K562 (cell line): ENCODE data around the gene ASCL2. TPM values are rescaled to one million over a fixed set of nuclear protein-coding genes. Genes with fewer than 3 reads are reported as not detected.

Source experiments
- ATAC-seq: fragments of 200-7000 bp; cut with Tn5 transposase; 3 replicates; pipeline ENCODE4 v1.9.1; 2020; ENCODE audit warnings: moderate library complexity
- BruUV-seq: library from RNA; stranded (reverse); fragments of 400-500 nt; replicated peaks from 2 replicates; lab custom pipeline; 2021; lab: Mats Ljungman, UMichigan
- CTCF ChIA-PET: fragments of 300-600 bp; formaldehyde crosslinking; extraction: SDS; loops from one replicate; lab custom pipeline; 2021; ENCODE audit warnings: low intra/inter-chr PET ratio; lab: Yijun Ruan, JAX
- POLR2A ChIA-PET: fragments of 300-600, 350-650 bp; sonication (Branson Sonifier 250); formaldehyde crosslinking; extraction: SDS; loops from one replicate; lab custom pipeline; 2021; ENCODE audit warnings: antibody characterized with exemption, inconsistent platforms; lab: Yijun Ruan, JAX
- DNase-seq, 4 experiments: peaks; one replicate each; pipeline versions ENCODE4 v3.0.0 to v3.0.0-alpha.2; 2011 to 2018; ENCODE audit warnings: low spot score in 3 of 4, mixed read lengths in 3 of 4; ENCODE audit errors: extremely low read depth in 1 of 4
- FAIRE-seq: peaks from 2 replicates; lab custom pipeline; 2011; peaks lifted over from hg19 to GRCh38; lab: Jason Lieb, UNC
- H2AFZ ChIP-seq: 2 replicates; pipeline ENCODE4 v1.6.0; 2011; ENCODE audit warnings: low read depth, low read length, control low read depth, inconsistent platforms
- H3K27ac ChIP-seq: fragments of 200-600 bp; 3 replicates; pipeline ENCODE4 v1.8.0; 2011; ENCODE audit warnings: low read depth, mild to moderate bottlenecking, control low read depth, inconsistent platforms, low read length, moderate library complexity, mixed read lengths; ENCODE audit errors: extremely low read depth
- H3K27me3 ChIP-seq, 2 experiments: fragments of 300-600 bp in 1 of 2; 2 replicates in 1 of 2; 3 replicates in 1 of 2; pipeline versions ENCODE4 v1.6.0 to v1.8.0; 2011; ENCODE audit warnings: inconsistent platforms in 2 of 2, low read length in 2 of 2, mild to moderate bottlenecking in 1 of 2, mixed read lengths in 1 of 2, moderate library complexity in 1 of 2; ENCODE audit not compliant: control insufficient read depth in 2 of 2, insufficient read depth in 2 of 2
- H3K36me3 ChIP-seq: fragments of 300-600 bp; 3 replicates; pipeline ENCODE4 v1.8.0; 2011; ENCODE audit warnings: mild to moderate bottlenecking, low read length, inconsistent platforms; ENCODE audit not compliant: control insufficient read depth, insufficient read depth
- H3K4me1 ChIP-seq, 2 experiments: fragments of 200-600 bp in 1 of 2; replicated peaks in 1 of 2; 2 replicates in 1 of 2; 3 replicates in 1 of 2; pipeline versions ENCODE4 v1.5.1 to v1.8.0; 2011; ENCODE audit warnings: inconsistent platforms in 2 of 2, low read length in 2 of 2, mild to moderate bottlenecking in 1 of 2, mixed read lengths in 1 of 2, moderate library complexity in 1 of 2; ENCODE audit not compliant: control insufficient read depth in 2 of 2, insufficient read depth in 2 of 2
- H3K4me2 ChIP-seq: 2 replicates; pipeline ENCODE4 v1.6.1; 2011; ENCODE audit warnings: low read length, control low read depth, inconsistent platforms, mixed read lengths; ENCODE audit not compliant: insufficient read depth
- H3K4me3 ChIP-seq: fragments of 200-600 bp; sonication (generic), shearing (Covaris generic); 2 replicates; pipeline ENCODE4 v1.5.1; 2016; ENCODE audit warnings: control low read depth, inconsistent platforms
- H3K79me2 ChIP-seq: fragments of 200-600 bp; 3 replicates; pipeline ENCODE4 v1.8.0; 2011; ENCODE audit warnings: low read length, inconsistent platforms; ENCODE audit not compliant: control insufficient read depth, insufficient read depth
- H3K9ac ChIP-seq, 2 experiments: 2 replicates each; pipeline versions ENCODE4 v1.6.0 to v1.6.1; 2011; ENCODE audit warnings: low read depth in 2 of 2, low read length in 2 of 2, control low read depth in 1 of 2, inconsistent platforms in 1 of 2, mild to moderate bottlenecking in 1 of 2, mixed read lengths in 1 of 2; ENCODE audit not compliant: insufficient read depth in 1 of 2
- H3K9me1 ChIP-seq: one replicate; pipeline ENCODE4 v1.6.0; 2011; ENCODE audit warnings: inconsistent platforms, mild to moderate bottlenecking, low read length, moderate library complexity; ENCODE audit not compliant: control insufficient read depth, insufficient read depth
- H3K9me3 ChIP-seq: replicated peaks from 2 replicates; pipeline ENCODE4 v1.5.1; 2011; ENCODE audit warnings: low read depth, low read length, inconsistent platforms; ENCODE audit not compliant: control insufficient read depth, insufficient read depth
- H4K20me1 ChIP-seq: replicated peaks from 2 replicates; pipeline ENCODE4 v1.6.1; 2011; ENCODE audit warnings: low read length, inconsistent platforms, mixed read lengths; ENCODE audit not compliant: control insufficient read depth, insufficient read depth
- CREB3 ChIP-seq: fragments of 450-650 bp; conservative IDR thresholded peaks from 2 replicates; pipeline ENCODE4 v1.6.1; 2016; ENCODE audit warnings: missing genetic modification characterization, low read depth, mild to moderate bottlenecking, missing compliant biosample characterization, moderate library complexity
- WGBS: fragments of 100-300 bp; shearing (Covaris generic); methylation state at CpG from one replicate; pipeline ENCODE4 v1.1.6; 2016; ENCODE audit warnings: low coverage, mixed read lengths; ENCODE audit not compliant: insufficient coverage; ENCODE audit errors: missing lambda C conversion rate; 5-methylcytosine and 5-hydroxymethylcytosine counted together
- in situ Hi-C: fragments of 300-500 bp; cut with MboI; formaldehyde crosslinking; loops from 4 replicates; pipeline ENCODE4 v1.15.0; 2018; ENCODE audit warnings: inconsistent platforms, mixed read lengths
- intact Hi-C: fragments of 100-400 bp; cut with micrococcal nuclease; formaldehyde crosslinking; loops from 2 replicates; pipeline ENCODE4 v1.14.2; 2022
- polyA plus RNA-seq, 8 experiments: library from polyadenylated mRNA; depleted of rRNA in 4 of 8; stranded (reverse) in 5 of 8; unstranded in 3 of 8; fragments of >200 nt; fragmentation: Nextera tagmentation in 2 of 8; fragmentation: Illumina TruSeq in 1 of 8; extraction: Ambion mirVana in 2 of 8; extraction: Trizol in 1 of 8; gene quantifications; 2 replicates each; pipeline versions ENCODE4 v1.2.1 to v1.2.3, GENCODE V29; 2011 to 2014; ENCODE audit warnings: inconsistent platforms in 1 of 8, missing spikeins in 1 of 8
- total RNA-seq, 7 experiments: library from RNA; depleted of rRNA in 6 of 7; stranded (reverse); fragments of >200 nt in 6 of 7; fragmentation: Illumina TruSeq in 2 of 7; extraction: Trizol in 2 of 7; gene quantifications; 2 replicates each; pipeline versions ENCODE4 v1.2.1 to v1.2.3, GENCODE V29; 2011 to 2021; ENCODE audit warnings: low replicate concordance in 1 of 7

Gene ASCL2
- total and polyA plus RNA-seq, 9 of the 15 experiments (the other 6 are each of a cell fraction or from before 2014, with no cell fraction given) = 0.11 to 1.4 (median 0.36) TPM; not detected in 2

GRCh38 chr11:2314136-2314524, 43.7 kb upstream of the ASCL2 start:
- no peaks in the 10 kb centered on the region for H3K9me1 ChIP-seq
- H3K4me2 ChIP-seq = no peak overlapping the region
- H3K27ac ChIP-seq = no peak overlapping the region
- intact Hi-C loops (no loop called here), in situ Hi-C loops (loop anchor here (5.0 kb wide), 1 partner anchor 103 kb away; no protein-coding TSS in a partner anchor)
- no peak for FAIRE-seq
- WGBS = 46% methylated on average over 5 of the region's 7 CpGs
- H3K27me3 ChIP-seq = peaks cover 5 to 34% of the 10 kb centered on the region in 2 experiments; a peak in 3 of 5 replicates
- no peaks in the 10 kb centered on the region for H3K79me2 ChIP-seq
- peaks cover 0 to 70% of the 10 kb centered on the region in 2 experiments; a peak in 2 of 5 replicates for H3K4me1 ChIP-seq
- no peak overlapping the region for H2AFZ ChIP-seq
- H3K9me3 ChIP-seq = no peaks in the 10 kb centered on the region
- H3K9ac ChIP-seq = peak overlapping the region in 1 of 2 experiments; percentile 35; a peak in 1 of 4 replicates
- POLR2A ChIA-PET = interaction anchor here (0.8 to 1.2 kb wide), 2 partner anchors 63 to 94 kb away, joined by 3 read pairs; partner anchors contain the start of gene CD81
- peaks cover 10% of the 10 kb centered on the region; the same call in 1 of the 2 replicates for H4K20me1 ChIP-seq
- no TSS peak for BruUV-seq
- no peak for ATAC-seq
- no peak overlapping the region for H3K4me3 ChIP-seq
- no peak for DNase-seq
- H3K36me3 ChIP-seq = no peaks in the 10 kb centered on the region
- CTCF ChIA-PET = no interaction called here
- TF ChIP-seq CREB3 (tag) = no peak
- TF ChIP-seq, all 486 proteins: peak for 0
